ENCODE data around the gene KLK3.
A peak's percentile ranks its signal among the peaks of the same experiment; 100 is the strongest.

GRCh38 chr19:50820086-50820485, 34.6 kb upstream of the KLK3 start:
- TF ChIP-seq RAD21 (IDR thresholded peaks at IDR 0.05 in 1 of 2, conservative IDR thresholded peaks at IDR 0.05 in 1 of 2; ENCODE audit: low read depth in 2 of 2, low read length in 2 of 2) (no peak), JUN (IDR thresholded peaks at IDR 0.05; ENCODE audit: low read depth, low read length) (no peak), EP300 (IDR thresholded peaks at IDR 0.05; ENCODE audit: borderline replicate concordance in 1 of 2, low read depth in 2 of 2, low read length in 2 of 2) (no peak), CTCF (IDR thresholded peaks at IDR 0.05; ENCODE audit: control extremely low read depth in 1 of 3, insufficient read depth in 1 of 3, low read depth in 1 of 3, low read length in 3 of 3) (no peak), EZH2 (IDR thresholded peaks at IDR 0.05; ENCODE audit: low read depth, low read length, severe bottlenecking) (peak; percentile 23), MAFK (IDR thresholded peaks at IDR 0.05; ENCODE audit: low read depth, low read length) (no peak)

Measured in H1 (cell line).